A549 treated with AZD9567 at 1 μM for 4 hours (cell line): ENCODE measurements around the gene RBM42. TPM values are rescaled to one million over a fixed set of nuclear protein-coding genes. Genes with fewer than 3 reads are reported as not detected.

Experiments used
- total RNA-seq: library from RNA; stranded (reverse); fragments of 200-300 nt; extraction: Qiagen RNA extraction; gene quantifications from 5 replicates; pipeline ENCODE4 v1.2.3, GENCODE V29; 2022; ENCODE audit not compliant: insufficient read depth

Gene RBM42, protein sequence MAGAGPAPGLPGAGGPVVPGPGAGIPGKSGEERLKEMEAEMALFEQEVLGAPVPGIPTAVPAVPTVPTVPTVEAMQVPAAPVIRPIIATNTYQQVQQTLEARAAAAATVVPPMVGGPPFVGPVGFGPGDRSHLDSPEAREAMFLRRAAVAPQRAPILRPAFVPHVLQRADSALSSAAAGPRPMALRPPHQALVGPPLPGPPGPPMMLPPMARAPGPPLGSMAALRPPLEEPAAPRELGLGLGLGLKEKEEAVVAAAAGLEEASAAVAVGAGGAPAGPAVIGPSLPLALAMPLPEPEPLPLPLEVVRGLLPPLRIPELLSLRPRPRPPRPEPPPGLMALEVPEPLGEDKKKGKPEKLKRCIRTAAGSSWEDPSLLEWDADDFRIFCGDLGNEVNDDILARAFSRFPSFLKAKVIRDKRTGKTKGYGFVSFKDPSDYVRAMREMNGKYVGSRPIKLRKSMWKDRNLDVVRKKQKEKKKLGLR
- 134 to 209 TPM (median 196 TPM) in 5 replicates for total RNA-seq

DNA sequence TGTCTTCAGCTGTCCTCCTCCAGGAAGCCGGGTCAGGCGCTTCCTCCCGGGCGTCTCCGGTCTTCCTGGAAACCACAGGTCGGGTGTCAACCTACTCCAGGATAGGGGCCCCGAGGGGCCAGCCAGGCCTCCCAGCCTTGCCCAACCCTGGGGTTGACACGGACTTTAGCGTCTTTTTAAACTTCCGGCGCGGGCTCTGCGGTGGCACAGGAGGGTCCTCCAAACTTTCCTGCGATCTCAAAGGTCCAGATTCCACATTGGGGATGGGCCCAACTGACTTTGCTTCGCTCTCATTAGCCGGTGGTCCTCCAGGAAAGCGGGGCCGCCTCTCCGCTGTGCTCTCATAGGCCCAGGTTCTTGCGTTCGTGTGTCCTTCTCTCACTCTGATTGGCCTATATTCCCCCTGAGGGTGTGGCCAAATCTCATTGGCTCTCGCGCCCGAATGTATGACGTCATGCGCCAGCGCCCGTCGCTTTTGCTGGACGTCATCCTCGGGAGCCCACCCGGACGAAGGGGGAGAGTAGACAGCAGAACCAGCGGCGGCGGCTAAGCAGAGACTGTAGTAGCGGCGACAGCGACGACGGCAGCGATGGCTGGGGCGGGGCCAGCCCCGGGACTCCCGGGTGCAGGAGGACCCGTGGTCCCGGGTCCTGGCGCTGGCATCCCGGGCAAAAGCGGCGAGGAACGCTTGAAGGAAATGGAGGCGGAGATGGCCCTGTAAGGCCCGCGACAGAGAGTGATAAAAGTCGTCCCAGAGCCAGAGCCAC is at the start of gene RBM42:
Gene RBM42 (plus strand): TSS at position 472 of the 767 bp plus-strand sequence. CDS start 118 bp downstream, at position 590.

DNA sequence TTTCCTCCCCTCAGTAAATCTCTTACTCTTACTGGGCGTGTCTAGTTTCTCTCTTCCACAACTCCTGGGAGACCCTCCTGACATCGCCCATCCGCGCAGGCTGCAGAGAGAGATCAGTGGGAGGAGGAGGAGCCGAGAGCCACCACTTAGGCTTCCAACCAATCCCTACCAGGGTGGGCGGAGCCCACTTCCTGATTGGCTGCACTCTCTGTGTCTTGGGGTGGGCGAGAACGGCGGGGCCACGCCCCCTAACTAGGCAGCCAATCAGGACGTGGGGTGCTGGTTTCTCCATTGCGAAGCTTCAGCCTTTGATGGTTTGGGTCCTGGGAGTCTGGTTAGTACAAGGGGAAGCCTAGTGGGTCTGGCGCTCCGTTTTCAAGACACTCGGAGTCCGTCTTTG is 43.0 kb upstream of the RBM42 start, which contains the start of gene PMIS2:
Gene PMIS2 (plus strand): TSS at position 326 of the 400 bp plus-strand sequence. CDS start 87 bp downstream, outside the sequence.

DNA sequence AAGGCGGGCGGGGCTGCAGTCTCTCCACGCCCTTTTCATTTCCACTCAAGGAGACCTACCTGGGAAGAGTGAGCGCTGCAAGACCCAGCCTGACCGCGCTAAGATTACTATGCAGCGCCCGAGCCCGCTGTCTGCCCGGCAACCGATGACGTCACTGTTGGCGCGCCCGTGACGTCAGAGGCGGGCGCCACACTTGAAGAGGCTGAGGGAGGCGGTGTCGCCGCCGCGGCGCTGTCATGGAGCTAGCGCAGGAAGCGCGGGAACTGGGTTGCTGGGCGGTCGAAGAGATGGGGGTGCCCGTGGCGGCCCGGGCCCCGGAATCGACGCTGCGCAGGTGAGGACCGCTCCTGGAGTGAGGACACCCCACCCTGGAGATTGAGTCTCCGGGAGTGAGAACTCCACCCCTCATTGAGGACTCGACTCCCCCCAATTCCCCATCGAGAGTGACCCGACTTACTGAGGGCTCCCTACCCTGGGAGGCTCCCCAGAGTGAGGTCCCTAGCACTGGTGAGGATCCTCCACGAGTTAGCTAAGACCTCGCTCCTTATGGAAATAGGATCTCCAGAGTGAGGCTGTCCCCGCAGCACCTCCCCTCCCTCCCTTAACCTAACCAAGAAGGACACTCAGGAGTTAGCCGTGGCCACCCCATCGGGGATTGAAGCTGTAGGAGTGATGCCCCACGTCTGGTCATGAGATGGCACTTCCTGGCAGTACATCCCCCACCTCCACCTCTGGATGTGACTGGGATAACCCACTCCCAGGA is 16.1 kb upstream of the RBM42 start, which contains the start of gene HAUS5:
Gene HAUS5 (plus strand): TSS at position 177 of the 763 bp plus-strand sequence. CDS start 60 bp downstream, at position 237.

DNA sequence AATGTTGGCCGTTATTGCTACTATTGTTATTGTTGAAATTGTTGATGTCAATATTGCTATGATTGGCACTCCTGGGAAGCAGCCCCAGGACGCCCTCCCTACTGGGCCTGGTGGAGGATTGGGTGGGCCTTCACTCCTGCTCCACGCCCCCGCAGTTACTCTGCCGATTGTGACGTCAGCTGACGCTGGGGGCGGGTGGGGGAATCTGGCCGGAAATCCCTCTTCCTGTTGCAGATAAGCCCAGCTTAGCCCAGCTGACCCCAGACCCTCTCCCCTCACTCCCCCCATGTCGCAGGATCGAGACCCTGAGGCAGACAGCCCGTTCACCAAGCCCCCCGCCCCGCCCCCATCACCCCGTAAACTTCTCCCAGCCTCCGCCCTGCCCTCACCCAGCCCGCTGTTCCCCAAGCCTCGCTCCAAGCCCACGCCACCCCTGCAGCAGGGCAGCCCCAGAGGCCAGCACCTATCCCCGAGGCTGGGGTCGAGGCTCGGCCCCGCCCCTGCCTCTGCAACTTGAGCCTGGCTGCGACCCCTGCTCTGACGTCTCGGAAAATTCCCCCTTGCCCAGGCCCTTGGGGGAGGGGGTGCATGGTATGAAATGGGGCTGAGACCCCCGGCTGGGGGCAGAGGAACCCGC is 12.8 kb downstream of the RBM42 start, which contains the start of gene ETV2:
Gene ETV2 (plus strand): TSS at position 231 of the 637 bp plus-strand sequence. CDS start 716 bp downstream, outside the sequence.

DNA sequence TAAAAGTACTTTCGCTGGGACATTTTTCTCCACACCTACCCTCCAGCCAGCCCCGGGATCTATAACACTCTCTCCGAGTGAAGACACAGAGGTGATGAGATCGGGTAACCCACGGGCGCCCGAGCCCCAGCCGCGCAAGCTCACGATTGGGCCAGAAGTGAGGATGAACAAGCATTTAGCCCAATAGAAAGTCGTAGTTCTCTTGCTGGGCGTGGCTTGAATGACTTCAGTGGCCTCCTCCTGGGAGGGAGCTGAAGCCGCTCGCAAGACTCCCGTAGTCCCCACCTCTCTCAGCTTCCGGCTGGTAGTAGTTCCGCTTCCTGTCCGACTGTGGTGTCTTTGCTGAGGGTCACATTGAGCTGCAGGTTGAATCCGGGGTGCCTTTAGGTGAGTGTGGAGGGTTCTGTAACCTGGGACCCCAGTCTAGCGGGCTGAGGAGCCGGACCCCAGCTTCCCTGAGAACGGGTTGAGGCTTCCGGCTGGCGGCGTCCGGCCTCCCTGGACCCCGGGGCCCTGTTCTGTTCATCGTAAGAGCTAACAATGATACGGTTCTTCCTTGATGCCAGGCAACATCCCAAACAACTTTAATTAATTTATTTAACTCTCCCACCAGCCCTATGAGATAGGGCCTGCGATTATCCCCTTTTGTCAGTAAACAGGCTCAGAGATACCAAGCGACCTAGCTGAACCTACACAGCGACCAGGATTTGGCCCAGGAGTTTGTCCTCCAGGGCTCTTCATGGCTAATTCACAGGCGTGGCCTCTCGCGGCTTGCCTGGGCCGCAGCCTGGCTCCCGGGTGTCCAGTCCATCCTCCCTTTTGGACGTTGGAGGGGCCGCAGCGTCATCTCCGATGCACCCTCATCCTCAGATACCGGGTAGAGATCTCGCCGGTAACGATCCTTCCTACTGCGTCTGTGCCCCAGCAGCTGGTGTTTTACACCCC is 19.5 kb downstream of the RBM42 start, which contains the start of gene COX6B1:
Gene COX6B1 (plus strand): TSS at position 307 of the 945 bp plus-strand sequence. CDS start 2,921 bp downstream, outside the sequence.

DNA sequence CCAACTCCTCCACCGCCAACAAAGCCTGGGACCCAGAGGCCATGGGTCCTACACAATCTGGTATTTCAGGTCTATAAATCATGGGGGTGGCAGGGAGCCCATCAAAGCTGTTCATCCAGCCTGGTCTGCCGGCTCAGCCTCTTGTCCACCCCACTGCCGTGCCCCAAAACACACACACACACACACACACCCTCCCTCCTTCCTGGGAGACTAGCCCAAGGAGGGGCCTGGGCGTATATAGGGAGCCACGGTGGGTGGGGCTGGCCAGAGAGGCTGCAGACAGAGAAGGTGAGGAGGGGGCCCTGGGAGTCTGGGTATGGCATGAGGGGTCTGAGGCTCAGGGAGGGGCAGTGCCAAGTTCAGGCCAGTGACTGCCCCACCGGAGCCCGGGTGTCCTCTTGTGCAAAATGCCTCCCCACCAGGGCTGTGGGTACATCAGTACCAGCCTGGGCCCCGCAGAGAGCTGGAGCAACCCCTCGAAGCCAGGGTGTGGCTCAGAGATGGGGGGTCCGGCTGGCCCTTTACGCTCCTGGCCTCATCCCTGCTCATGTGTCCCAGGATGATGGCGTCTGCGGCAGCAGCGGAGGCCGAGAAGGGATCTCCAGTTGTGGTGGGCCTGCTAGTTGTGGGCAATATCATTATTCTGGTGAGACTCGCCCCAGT is 37.5 kb downstream of the RBM42 start, which contains the start of gene UPK1A:
Gene UPK1A (plus strand): TSS at position 267 of the 663 bp plus-strand sequence. CDS start 296 bp downstream, at position 563.

Other genes starting within 250 kb of the RBM42 start
- gene FFAR2, start 180.8 kb upstream of the RBM42 start, total RNA-seq = 0.14 TPM in 1 of 5 replicates, not detected in the others
- not detected in 5 replicates for gene KRTDAP, start 138.6 kb upstream of the RBM42 start, total RNA-seq
- gene DMKN, start 115.4 kb upstream of the RBM42 start, total RNA-seq = 32.2 to 38.6 TPM (median 34.4 TPM) in 5 replicates
- gene SBSN, start 100.7 kb upstream of the RBM42 start, total RNA-seq = 1.9 to 3.2 TPM (median 2.6 TPM) in 5 replicates
- 0.10 to 0.15 TPM in 2 of 5 replicates, not detected in the others for gene GAPDHS, start 95.6 kb upstream of the RBM42 start, total RNA-seq
- 340 to 440 TPM (median 431 TPM) in 5 replicates for gene TMEM147, start 83.4 kb upstream of the RBM42 start, total RNA-seq
- gene ATP4A, start 65.4 kb upstream of the RBM42 start, total RNA-seq = 0.07 to 0.08 TPM in 2 of 5 replicates, not detected in the others
- not detected in 5 replicates for gene PMIS2, start 42.9 kb upstream of the RBM42 start, total RNA-seq
- gene HAUS5, start 16.3 kb upstream of the RBM42 start, total RNA-seq = 7.1 to 16.9 TPM (median 15.8 TPM) in 5 replicates
- 1.8 to 3.6 TPM (median 2.4 TPM) in 4 of 5 replicates, not detected in the other for gene ETV2, start 12.7 kb downstream of the RBM42 start, total RNA-seq
- 1,345 to 2,265 TPM (median 1,386 TPM) in 5 replicates for gene COX6B1, start 19.3 kb downstream of the RBM42 start, total RNA-seq
- gene UPK1A, start 37.5 kb downstream of the RBM42 start, total RNA-seq = 0.75 to 1.1 TPM (median 0.86 TPM) in 4 of 5 replicates, not detected in the other
- gene ZBTB32, start 75.5 kb downstream of the RBM42 start, total RNA-seq = not detected in 5 replicates
- gene KMT2B, start 89.0 kb downstream of the RBM42 start, total RNA-seq = 56.0 to 66.5 TPM (median 61.9 TPM) in 5 replicates
- 12.6 to 17.0 TPM (median 12.9 TPM) in 5 replicates for gene IGFLR1, start 113.4 kb downstream of the RBM42 start, total RNA-seq
- 14.5 to 26.3 TPM (median 25.6 TPM) in 5 replicates for gene U2AF1L4, start 116.4 kb downstream of the RBM42 start, total RNA-seq
- 259 to 313 TPM (median 277 TPM) in 5 replicates for gene PSENEN, start 116.6 kb downstream of the RBM42 start, total RNA-seq
- 22.9 to 57.3 TPM (median 27.5 TPM) in 5 replicates for gene LIN37, start 119.5 kb downstream of the RBM42 start, total RNA-seq
- gene HSPB6, start 128.0 kb downstream of the RBM42 start, total RNA-seq = 0.28 to 0.42 TPM (median 0.36 TPM) in 4 of 5 replicates, not detected in the other
- 23.3 to 34.4 TPM (median 28.2 TPM) in 5 replicates for gene PROSER3, start 129.1 kb downstream of the RBM42 start, total RNA-seq
- 5.6 to 17.7 TPM (median 8.4 TPM) in 5 replicates for gene ARHGAP33, start 146.5 kb downstream of the RBM42 start, total RNA-seq
- gene PRODH2, start 183.8 kb downstream of the RBM42 start, total RNA-seq = 0.22 to 0.40 TPM (median 0.32 TPM) in 4 of 5 replicates, not detected in the other
- gene NPHS1, start 223.5 kb downstream of the RBM42 start, total RNA-seq = 0.47 to 0.70 TPM (median 0.57 TPM) in 4 of 5 replicates, not detected in the other
- gene KIRREL2, start 227.9 kb downstream of the RBM42 start, total RNA-seq = 0.39 to 0.61 TPM (median 0.49 TPM) in 4 of 5 replicates, not detected in the other
- 58.7 to 97.2 TPM (median 91.0 TPM) in 5 replicates for gene APLP1, start 239.5 kb downstream of the RBM42 start, total RNA-seq